Activated CD4-positive, alpha-beta T cell treated with anti-CD3 and anti-CD28 coated beads for 36 hours (primary cell): ENCODE results near the gene SMPD3. TPM values are rescaled to one million over a fixed set of nuclear protein-coding genes. Genes with fewer than 3 reads are reported as not detected.

Source experiments
- total RNA-seq, 2 experiments: library from RNA; stranded (reverse); gene quantifications; one replicate each; pipeline ENCODE4 v1.2.3, GENCODE V29; 2021

SMPD3 gene
- total RNA-seq, 2 experiments from 2014 or later = 0.07 to 0.37 TPM

Other genes starting within 250 kb of the SMPD3 start
- gene ESRP2, start 212.4 kb downstream of the SMPD3 start, total RNA-seq = under 1 TPM; 0.58 to 0.85 TPM
- 1 to 10 TPM; 6.0 to 7.0 TPM for gene PLA2G15, start 203.1 kb downstream of the SMPD3 start, total RNA-seq
- gene SLC7A6, start 184.0 kb downstream of the SMPD3 start, total RNA-seq = 10 to 100 TPM; 55.7 to 58.7 TPM
- 10 to 100 TPM; 17.4 to 21.7 TPM for gene SLC7A6OS, start 137.6 kb downstream of the SMPD3 start, total RNA-seq
- gene PRMT7, start 137.5 kb downstream of the SMPD3 start, total RNA-seq = 10 to 100 TPM; 62.7 to 70.7 TPM
- gene ZFP90, start 90.8 kb upstream of the SMPD3 start, total RNA-seq = 10 to 100 TPM; 31.4 to 31.6 TPM
- 1 to 10 TPM; 7.3 to 9.1 TPM for gene CDH3, start 196.8 kb upstream of the SMPD3 start, total RNA-seq